ENCODE measurements around the gene INO80B.

INO80B gene

GRCh38 chr2:74503506-74504475 lies 48.9 kb downstream of the INO80B start:
- no peak for DNase-seq

GRCh38 chr2:74504591-74504990 lies 49.7 kb downstream of the INO80B start:
- no peak for DNase-seq

GRCh38 chr2:74505448-74506246 lies 50.8 kb downstream of the INO80B start:
- DNase-seq, result no peak

- peak; percentile 94 to 100 (median 98) for DNase-seq
These were observed 52.4 kb downstream of the INO80B start, which contains the start of gene PCGF1 for GRCh38 chr2:74507145-74507925. PCGF1 (minus strand) TSS chr2:74507695; CDS start chr2:74507668, 27 bp downstream.

All from stimulated activated naive CD4-positive, alpha-beta T cell (primary cell).